ENCODE data around the gene HEMGN.
"Not testable (repeated sequence)": the region's sequence is repeated elsewhere in the genome, so short reads cannot be mapped to it uniquely, and the experiment has no call there.

The HEMGN gene

GRCh38 chr9:97978371-97979130, 40.6 kb upstream of the HEMGN start:
- peaks cover 28% of the 10 kb centered on the region for H3K4me1 Mint-ChIP-seq
- H3K36me3 Mint-ChIP-seq: peaks cover 2% of the 10 kb centered on the region
- DNase-seq: no peak
- H3K9me3 Mint-ChIP-seq: peaks cover 4% of the 10 kb centered on the region
- CTCF ChIA-PET: interaction anchor here (6.4 kb wide), 1 partner anchor 56 kb away, joined by 46 read pairs; the partner anchor contains the start of gene TRMO
- no peak overlapping the region for H3K27ac Mint-ChIP-seq
- no peak overlapping the region for H3K4me3 Mint-ChIP-seq
- H3K27me3 Mint-ChIP-seq: peaks cover 10% of the 10 kb centered on the region

GRCh38 chr9:97976633-97977032, 38.7 kb upstream of the HEMGN start:
- H3K4me3 Mint-ChIP-seq, H3K36me3 Mint-ChIP-seq, H3K9me3 Mint-ChIP-seq, CTCF ChIA-PET, DNase-seq, H3K27ac Mint-ChIP-seq: not testable (repeated sequence)
- H3K27me3 Mint-ChIP-seq: peaks cover 27% of the 10 kb centered on the region
- H3K4me1 Mint-ChIP-seq: peaks cover 19% of the 10 kb centered on the region

- CTCF ChIA-PET: no interaction called here
- peaks cover 27% of the 10 kb centered on the region for H3K27me3 Mint-ChIP-seq
- H3K36me3 Mint-ChIP-seq: peaks cover 2% of the 10 kb centered on the region
- peaks cover 4% of the 10 kb centered on the region for H3K9me3 Mint-ChIP-seq
- H3K4me3 Mint-ChIP-seq: no peak overlapping the region
- DNase-seq: no peak
- peaks cover 11% of the 10 kb centered on the region for H3K4me1 Mint-ChIP-seq
- H3K27ac Mint-ChIP-seq: no peak overlapping the region
These were observed 37.4 kb upstream of the HEMGN start for GRCh38 chr9:97975376-97975775.

- H3K27ac Mint-ChIP-seq: peak overlapping the region; percentile 26
- peaks cover 2% of the 10 kb centered on the region for H3K36me3 Mint-ChIP-seq
- CTCF ChIA-PET: interaction anchor here (1.1 to 2.2 kb wide), 2 partner anchors 10 to 62 kb away, joined by 3 to 6 read pairs; no protein-coding TSS in a partner anchor
- H3K9me3 Mint-ChIP-seq: peaks cover 4% of the 10 kb centered on the region
- no peak for DNase-seq
- peaks cover 7% of the 10 kb centered on the region for H3K4me1 Mint-ChIP-seq
- H3K27me3 Mint-ChIP-seq: peaks cover 27% of the 10 kb centered on the region
- H3K4me3 Mint-ChIP-seq: no peak overlapping the region
These were observed 34.8 kb upstream of the HEMGN start for GRCh38 chr9:97972753-97973152.

- peaks cover 2% of the 10 kb centered on the region for H3K9me3 Mint-ChIP-seq
- no peak overlapping the region for H3K4me3 Mint-ChIP-seq
- peaks cover 7% of the 10 kb centered on the region for H3K4me1 Mint-ChIP-seq
- CTCF ChIA-PET: interaction anchor here (0.7 to 1.2 kb wide), 2 partner anchors 22 to 48 kb away, joined by 3 read pairs; partner anchors contain the start of gene TRMO
- peaks cover 31% of the 10 kb centered on the region for H3K27me3 Mint-ChIP-seq
- H3K27ac Mint-ChIP-seq: no peak overlapping the region
- peaks cover 1% of the 10 kb centered on the region for H3K36me3 Mint-ChIP-seq
- no peak for DNase-seq
These were observed 32.2 kb upstream of the HEMGN start for GRCh38 chr9:97970165-97970564.

- Mint-ChIP-seq H3K9me3 (peaks cover 1% of the 10 kb centered on the region), H3K4me1 (peaks cover 7% of the 10 kb centered on the region), H3K27ac (no peak overlapping the region), H3K27me3 (peaks cover 25% of the 10 kb centered on the region), H3K36me3 (no peaks in the 10 kb centered on the region), H3K4me3 (no peak overlapping the region)
- DNase-seq: no peak
- CTCF ChIA-PET: no interaction called here
These were observed 31.0 kb upstream of the HEMGN start for GRCh38 chr9:97969014-97969413.

GRCh38 chr9:97966493-97966892, 28.5 kb upstream of the HEMGN start:
- DNase-seq: no peak
- no peaks in the 10 kb centered on the region for H3K36me3 Mint-ChIP-seq
- no peak overlapping the region for H3K27ac Mint-ChIP-seq
- H3K4me1 Mint-ChIP-seq: peaks cover 7% of the 10 kb centered on the region
- no peak overlapping the region for H3K4me3 Mint-ChIP-seq
- CTCF ChIA-PET: interaction anchor here (1.0 to 1.4 kb wide), 2 partner anchors 8 to 44 kb away, joined by 3 read pairs; partner anchors contain the start of gene TRMO
- H3K27me3 Mint-ChIP-seq: peaks cover 10% of the 10 kb centered on the region
- H3K9me3 Mint-ChIP-seq: no peaks in the 10 kb centered on the region

GRCh38 chr9:97964901-97965300, 26.9 kb upstream of the HEMGN start:
- DNase-seq: no peak
- Mint-ChIP-seq H3K36me3 (no peaks in the 10 kb centered on the region), H3K4me1 (peaks cover 2% of the 10 kb centered on the region), H3K4me3 (no peak overlapping the region), H3K27me3 (peaks cover 10% of the 10 kb centered on the region), H3K27ac (no peak overlapping the region), H3K9me3 (no peaks in the 10 kb centered on the region)
- CTCF ChIA-PET: interaction anchor here (1.3 kb wide), 1 partner anchor 17 kb away, joined by 4 read pairs; no protein-coding TSS in a partner anchor

- no peaks in the 10 kb centered on the region for H3K4me1 Mint-ChIP-seq
- no peak overlapping the region for H3K4me3 Mint-ChIP-seq
- no peaks in the 10 kb centered on the region for H3K9me3 Mint-ChIP-seq
- H3K27ac Mint-ChIP-seq: no peak overlapping the region
- H3K36me3 Mint-ChIP-seq: no peaks in the 10 kb centered on the region
- H3K27me3 Mint-ChIP-seq: peaks cover 10% of the 10 kb centered on the region
- CTCF ChIA-PET: interaction anchor here (0.8 kb wide), 1 partner anchor 8 kb away, joined by 4 read pairs; no protein-coding TSS in a partner anchor
- no peak for DNase-seq
These were observed 25.3 kb upstream of the HEMGN start for GRCh38 chr9:97963232-97963631.

- DNase-seq: no peak
- H3K36me3 Mint-ChIP-seq: no peaks in the 10 kb centered on the region
- CTCF ChIA-PET: interaction anchor here (1.0 to 1.6 kb wide), 3 partner anchors 11 to 39 kb away, joined by 3 to 4 read pairs (median 3); no protein-coding TSS in a partner anchor
- H3K4me1 Mint-ChIP-seq: no peaks in the 10 kb centered on the region
- peaks cover 10% of the 10 kb centered on the region for H3K27me3 Mint-ChIP-seq
- no peak overlapping the region for H3K27ac Mint-ChIP-seq
- H3K9me3 Mint-ChIP-seq: no peaks in the 10 kb centered on the region
- no peak overlapping the region for H3K4me3 Mint-ChIP-seq
These were observed 24.6 kb upstream of the HEMGN start for GRCh38 chr9:97962575-97962974.

- no peak overlapping the region for H3K27ac Mint-ChIP-seq
These were observed 24.2 kb upstream of the HEMGN start for GRCh38 chr9:97962136-97962535.

GRCh38 chr9:97961361-97961760, 23.4 kb upstream of the HEMGN start:
- CTCF ChIA-PET: interaction anchor here (1.2 to 1.6 kb wide), 2 partner anchors 23 to 37 kb away, joined by 3 to 4 read pairs; no protein-coding TSS in a partner anchor
- Mint-ChIP-seq H3K4me1 (no peaks in the 10 kb centered on the region), H3K27me3 (peaks cover 5% of the 10 kb centered on the region), H3K27ac (no peak overlapping the region), H3K9me3 (no peaks in the 10 kb centered on the region), H3K36me3 (no peaks in the 10 kb centered on the region), H3K4me3 (no peak overlapping the region)
- DNase-seq: no peak

More at GRCh38 chr9:97962136-97962535, 24.2 kb upstream of the HEMGN start:
- CTCF ChIA-PET: interaction anchor here (1.0 to 1.6 kb wide), 3 partner anchors 11 to 38 kb away, joined by 3 to 4 read pairs (median 3); no protein-coding TSS in a partner anchor
- Mint-ChIP-seq H3K27me3 (peaks cover 10% of the 10 kb centered on the region), H3K9me3 (no peaks in the 10 kb centered on the region), H3K36me3 (no peaks in the 10 kb centered on the region), H3K4me3 (no peak overlapping the region), H3K4me1 (no peaks in the 10 kb centered on the region)
- no peak for DNase-seq

- H3K36me3 Mint-ChIP-seq, H3K27ac Mint-ChIP-seq, H3K4me3 Mint-ChIP-seq, H3K9me3 Mint-ChIP-seq, H3K27me3 Mint-ChIP-seq, H3K4me1 Mint-ChIP-seq, DNase-seq: not testable (repeated sequence)
- CTCF ChIA-PET: interaction anchor here (1.6 to 3.3 kb wide), 3 partner anchors 37 to 59 kb away, joined by 4 to 25 read pairs (median 4); partner anchors contain the start of gene TRMO
These were observed 22.8 kb upstream of the HEMGN start for GRCh38 chr9:97960678-97961328.

- CTCF ChIA-PET: interaction anchor here (1.0 to 3.3 kb wide), 5 partner anchors 16 to 75 kb away, joined by 3 to 25 read pairs (median 6); partner anchors contain the start of gene TRMO
- DNase-seq: no peak
- Mint-ChIP-seq H3K9me3 (no peaks in the 10 kb centered on the region), H3K36me3 (no peaks in the 10 kb centered on the region), H3K27me3 (peaks cover 5% of the 10 kb centered on the region), H3K4me3 (no peak overlapping the region), H3K27ac (no peak overlapping the region), H3K4me1 (no peaks in the 10 kb centered on the region)
These were observed 21.6 kb upstream of the HEMGN start for GRCh38 chr9:97959585-97959984.
